CD4-positive, alpha-beta T cell (primary cell): Measurements from ENCODE around the gene KRTAP22-1. TPM values are rescaled to one million over a fixed set of nuclear protein-coding genes. Genes with fewer than 3 reads are reported as not detected.

Experiments used
- ATAC-seq: fragments of 200-7000 bp; cut with Tn5 transposase; one replicate; pipeline ENCODE4 v1.10.0; 2022; ENCODE audit warnings: mild to moderate bottlenecking; ENCODE audit not compliant: poor library complexity
- CTCF ChIA-PET: fragments of 350-600 bp; sonication (Branson Sonifier 250); formaldehyde crosslinking; loops from one replicate; lab custom pipeline; 2021; ENCODE audit warnings: antibody characterized with exemption, inconsistent platforms; lab: Charles Lee
- POLR2A ChIA-PET: fragments of 350-600 bp; sonication (Branson Sonifier 250); formaldehyde crosslinking; loops from one replicate; lab custom pipeline; 2021; ENCODE audit warnings: antibody characterized with exemption, inconsistent platforms; lab: Charles Lee
- DNase-seq, 14 experiments: peaks; one replicate each; pipeline ENCODE4 v3.0.0-alpha.2; 2013 to 2020; ENCODE audit warnings: mixed read lengths in 2 of 14
- H3K27ac ChIP-seq, 2 donors: one replicate each; pipeline versions ENCODE4 v1.5.1 to v1.7.0; 2013; ENCODE audit warnings: low read length in 2 of 2, low read depth in 1 of 2, mild to moderate bottlenecking in 1 of 2
- H3K27me3 ChIP-seq, 2 experiments: 1 replicate in 1 of 2; 2 replicates in 1 of 2; pipeline versions ENCODE4 v1.6.1 to v1.7.0; 2013; ENCODE audit warnings: low read length in 2 of 2, control low read depth in 1 of 2, mild to moderate bottlenecking in 1 of 2, moderate library complexity in 1 of 2; ENCODE audit not compliant: insufficient read depth in 2 of 2, control insufficient read depth in 1 of 2
- H3K36me3 ChIP-seq: one replicate; pipeline ENCODE4 v1.6.1; 2013; ENCODE audit warnings: low read length, control low read depth; ENCODE audit not compliant: insufficient read depth
- H3K4me1 ChIP-seq: one replicate; pipeline ENCODE4 v1.6.1; 2013; ENCODE audit warnings: low read length, control low read depth; ENCODE audit not compliant: insufficient read depth
- H3K4me3 ChIP-seq: one replicate; pipeline ENCODE4 v1.5.1; 2013; ENCODE audit warnings: mild to moderate bottlenecking, low read length, moderate library complexity
- H3K9me3 ChIP-seq, 2 experiments: 1 replicate in 1 of 2; 2 replicates in 1 of 2; pipeline versions ENCODE4 v1.6.1 to v1.7.0; 2013; ENCODE audit warnings: low read length in 2 of 2, mild to moderate bottlenecking in 2 of 2, control low read depth in 1 of 2, moderate library complexity in 1 of 2; ENCODE audit not compliant: control insufficient read depth in 1 of 2, insufficient read depth in 1 of 2
- H3K27ac Mint-ChIP-seq: one replicate; pipeline ENCODE4 v1.8.0; 2020; ENCODE audit warnings: mixed read lengths
- H3K27me3 Mint-ChIP-seq: one replicate; pipeline ENCODE4 v1.8.0; 2021; ENCODE audit warnings: mixed read lengths
- H3K36me3 Mint-ChIP-seq: one replicate; pipeline ENCODE4 v1.8.0; 2021; ENCODE audit warnings: low read depth, mixed read lengths
- H3K4me1 Mint-ChIP-seq: one replicate; pipeline ENCODE4 v1.8.0; 2021; ENCODE audit warnings: low read depth, mixed read lengths
- H3K4me3 Mint-ChIP-seq: one replicate; pipeline ENCODE4 v1.8.0; 2020; ENCODE audit warnings: mild to moderate bottlenecking, mixed read lengths
- H3K9me3 Mint-ChIP-seq: one replicate; pipeline ENCODE4 v1.8.0; 2020; ENCODE audit warnings: mixed read lengths
- CTCF ChIP-seq: fragments of 200-600 bp; IDR thresholded peaks from one replicate; pipeline ENCODE4 v1.8.0; 2022; ENCODE audit warnings: antibody characterized with exemption, mild to moderate bottlenecking
- intact Hi-C, 2 experiments: fragments of 100-400 bp; cut with DNase I in 1 of 2; cut with micrococcal nuclease in 1 of 2; formaldehyde crosslinking; loops; one replicate each; pipeline versions ENCODE4 v1.15.1 to v1.9.0; 2023 to 2025; cut with DNase I, micrococcal nuclease
- total RNA-seq, 174 experiments: library from RNA in 2 of 174; stranded (reverse) in 2 of 174; gene quantifications; one replicate each; pipeline ENCODE4 v1.2.3 and lab custom pipeline; 2021 to 2026

The KRTAP22-1 gene
- total RNA-seq, 2 experiments from 2014 or later: not detected

- Histone ChIP-seq H3K36me3 (no peaks in the 10 kb centered on the region), H3K9me3 (peaks cover 0 to 4% of the 10 kb centered on the region in 2 experiments), H3K27ac (no peak overlapping the region), H3K4me1 (no peaks in the 10 kb centered on the region), H3K4me3 (no peak overlapping the region), H3K27me3 (no peaks in the 10 kb centered on the region)
- ChIA-PET CTCF (no interaction called here), POLR2A (no interaction called here)
- TF ChIP-seq CTCF: no peak
- intact Hi-C loops: no loop called here
- DNase-seq (no peak), ATAC-seq (no peak)
- Mint-ChIP-seq H3K36me3 (no peaks in the 10 kb centered on the region), H3K27me3 (no peaks in the 10 kb centered on the region), H3K27ac (no peak overlapping the region), H3K4me3 (no peak overlapping the region), H3K4me1 (no peaks in the 10 kb centered on the region), H3K9me3 (peaks cover 2% of the 10 kb centered on the region)
Measured at GRCh38 chr21:30615199-30615598, 14.3 kb downstream of the KRTAP22-1 start.

GRCh38 chr21:30616125-30616524 lies 15.2 kb downstream of the KRTAP22-1 start, which contains the start of gene KRTAP20-1:
Gene KRTAP20-1, plus strand, starts transcription at chr21:30616425. Its CDS starts 30 bp downstream, at chr21:30616455.
- TF ChIP-seq CTCF: no peak
- ChIA-PET POLR2A (no interaction called here), CTCF (no interaction called here)
- ATAC-seq: no peak
- H3K4me3 ChIP-seq: no peak within 1 kb of the TSS
- H3K27me3 Mint-ChIP-seq: no peaks in the 10 kb centered on the region
- no peaks in the 10 kb centered on the region for H3K4me1 Mint-ChIP-seq
- no peaks in the 10 kb centered on the region for H3K4me1 ChIP-seq
- H3K36me3 ChIP-seq: no peaks in the 10 kb centered on the region
- no peak within 1 kb of the TSS for H3K4me3 Mint-ChIP-seq
- no peaks in the 10 kb centered on the region for H3K27me3 ChIP-seq
- no peak for DNase-seq
- no peaks in the 10 kb centered on the region for H3K36me3 Mint-ChIP-seq
- H3K27ac ChIP-seq: no peak within 1 kb of the TSS
- H3K27ac Mint-ChIP-seq: no peak within 1 kb of the TSS
- peaks cover 0 to 4% of the 10 kb centered on the region in 2 experiments for H3K9me3 ChIP-seq
- intact Hi-C loops: no loop called here
- H3K9me3 Mint-ChIP-seq: no peaks in the 10 kb centered on the region

GRCh38 chr21:30620080-30620479 lies 19.2 kb downstream of the KRTAP22-1 start:
- no peak for ATAC-seq
- POLR2A ChIA-PET: no interaction called here
- H3K4me3 ChIP-seq: no peak overlapping the region
- no peaks in the 10 kb centered on the region for H3K4me1 ChIP-seq
- H3K36me3 ChIP-seq: no peaks in the 10 kb centered on the region
- no peak overlapping the region for H3K4me3 Mint-ChIP-seq
- H3K9me3 ChIP-seq: no peaks in the 10 kb centered on the region
- H3K27ac Mint-ChIP-seq: no peak overlapping the region
- CTCF ChIA-PET: no interaction called here
- no peaks in the 10 kb centered on the region for H3K36me3 Mint-ChIP-seq
- no peak overlapping the region for H3K27ac ChIP-seq
- H3K27me3 Mint-ChIP-seq: peaks cover 4% of the 10 kb centered on the region
- no peaks in the 10 kb centered on the region for H3K27me3 ChIP-seq
- intact Hi-C loops: no loop called here
- no peak for DNase-seq
- peaks cover 2% of the 10 kb centered on the region for H3K9me3 Mint-ChIP-seq
- no peak for TF ChIP-seq CTCF
- no peaks in the 10 kb centered on the region for H3K4me1 Mint-ChIP-seq
